GM12892 (cell line): Measurements from ENCODE around the gene TTR.

ENCODE experiments used
- POLR2A ChIP-seq: IDR thresholded peaks from 2 replicates; pipeline ENCODE4 v1.6.1; 2011; ENCODE audit warnings: low read depth, low read length, control low read depth
- POLR2AphosphoS5 ChIP-seq: IDR thresholded peaks from 2 replicates; pipeline ENCODE4 v1.6.1; 2011; ENCODE audit warnings: low read depth, low read length, control low read depth
- TAF1 ChIP-seq: IDR thresholded peaks from 2 replicates; pipeline ENCODE4 v1.6.1; 2011; ENCODE audit warnings: low read depth, mild to moderate bottlenecking, control low read depth, low read length, borderline replicate concordance

DNA sequence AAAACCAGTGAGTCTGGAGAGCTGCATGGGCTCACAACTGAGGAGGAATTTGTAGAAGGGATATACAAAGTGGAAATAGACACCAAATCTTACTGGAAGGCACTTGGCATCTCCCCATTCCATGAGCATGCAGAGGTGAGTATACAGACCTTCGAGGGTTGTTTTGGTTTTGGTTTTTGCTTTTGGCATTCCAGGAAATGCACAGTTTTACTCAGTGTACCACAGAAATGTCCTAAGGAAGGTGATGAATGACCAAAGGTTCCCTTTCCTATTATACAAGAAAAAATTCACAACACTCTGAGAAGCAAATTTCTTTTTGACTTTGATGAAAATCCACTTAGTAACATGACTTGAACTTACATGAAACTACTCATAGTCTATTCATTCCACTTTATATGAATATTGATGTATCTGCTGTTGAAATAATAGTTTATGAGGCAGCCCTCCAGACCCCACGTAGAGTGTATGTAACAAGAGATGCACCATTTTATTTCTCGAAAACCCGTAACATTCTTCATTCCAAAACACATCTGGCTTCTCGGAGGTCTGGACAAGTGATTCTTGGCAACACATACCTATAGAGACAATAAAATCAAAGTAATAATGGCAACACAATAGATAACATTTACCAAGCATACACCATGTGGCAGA is 3.6 kb downstream of the TTR start:
- TF ChIP-seq POLR2A (no peak), POLR2AphosphoS5 (no peak), TAF1 (no peak)
